DMS153 (cell line): ENCODE data around the gene ITIH5.
A peak's percentile ranks its signal among the peaks of the same experiment; 100 is the strongest.

Experiments
- DNase-seq: peaks from one replicate; lab custom pipeline; 2025; lab: John Stamatoyannopoulos, UW

ITIH5 gene

DNA sequence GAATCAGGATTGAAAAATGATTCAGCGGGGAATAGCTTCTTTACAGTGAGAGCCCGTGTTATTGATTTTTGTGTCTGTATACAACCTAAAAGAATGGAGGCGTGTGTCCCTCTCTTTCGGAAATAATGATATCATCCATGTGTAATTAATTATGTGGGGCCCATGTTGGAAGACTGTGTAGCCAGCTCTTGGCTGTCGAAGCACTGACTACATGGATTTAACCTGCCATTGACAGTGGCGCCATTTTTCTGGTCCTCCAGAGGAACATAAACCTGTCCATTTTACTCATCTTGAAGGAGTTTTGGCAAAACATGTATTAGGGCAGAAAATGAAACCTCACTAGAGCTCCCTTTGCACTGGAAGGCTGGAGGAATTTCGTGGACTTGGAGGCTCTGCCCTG is 119.6 kb downstream of the ITIH5 start:
- no peak for DNase-seq

DNA sequence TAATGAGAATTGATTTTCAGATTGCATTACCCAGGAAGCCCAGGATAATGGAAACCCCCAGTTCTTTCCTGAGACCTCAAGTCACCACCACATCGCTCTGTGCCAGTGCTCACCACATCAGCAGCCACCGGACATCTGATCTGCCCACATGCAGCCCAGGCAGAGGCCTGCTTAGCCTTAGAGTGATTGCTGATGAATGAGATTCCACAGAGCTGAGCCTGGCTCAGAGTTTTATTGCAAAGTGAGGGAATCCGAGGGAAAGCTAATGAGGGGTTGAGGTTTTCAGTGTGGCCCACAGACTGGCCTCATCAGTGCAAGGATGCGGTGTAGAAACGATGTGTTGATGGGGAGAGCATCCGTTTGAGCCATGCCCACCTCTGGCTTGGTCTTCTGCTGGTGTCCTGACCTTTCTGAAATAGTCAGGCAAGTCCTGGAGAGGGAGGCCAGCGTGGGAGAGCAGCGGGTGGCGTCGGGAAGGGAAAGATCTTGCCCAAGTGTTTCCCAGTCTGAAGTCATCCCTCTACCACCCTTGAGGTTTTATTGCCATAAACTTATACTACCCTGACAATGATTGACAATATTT is 120.3 kb downstream of the ITIH5 start:
- no peak for DNase-seq

DNA sequence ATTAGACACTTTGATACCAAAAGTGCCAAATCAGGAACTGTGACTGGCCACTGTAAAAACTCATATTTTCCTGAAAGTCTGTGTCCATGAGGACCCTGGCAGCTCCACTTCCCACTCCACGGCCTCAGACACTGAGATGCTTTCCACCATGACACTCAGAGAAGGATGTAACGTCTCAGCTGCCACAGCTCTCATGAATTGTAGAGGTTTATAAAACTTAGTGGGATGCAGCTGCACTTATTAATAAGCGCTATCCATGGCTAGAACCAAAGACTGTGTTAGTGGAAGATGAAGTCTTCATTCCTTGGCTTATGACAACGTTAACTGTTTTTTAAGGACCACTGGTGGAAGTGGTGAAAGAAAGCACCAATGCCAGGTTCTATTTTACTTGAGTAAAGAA is 121.0 kb downstream of the ITIH5 start:
- no peak for DNase-seq

DNA sequence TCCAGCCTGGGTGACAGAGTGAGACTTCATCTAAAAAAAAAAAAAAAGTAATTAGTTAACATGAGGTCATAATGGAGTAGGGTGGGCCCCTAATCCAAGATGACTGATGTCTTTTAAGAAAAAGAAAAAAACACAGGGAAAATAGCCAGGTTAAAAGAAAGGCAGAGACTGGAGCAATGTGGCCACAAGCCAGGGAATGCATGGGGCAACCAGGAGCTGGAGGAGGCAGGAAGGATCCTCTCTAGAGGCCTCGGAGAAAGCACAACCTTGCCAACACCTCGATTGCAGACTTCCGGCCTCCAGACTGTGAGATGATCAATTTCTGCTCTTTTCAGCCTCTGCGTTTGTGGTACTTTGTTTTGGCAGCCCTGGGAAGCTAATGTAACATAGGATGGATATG is 121.5 kb downstream of the ITIH5 start:
- no peak for DNase-seq

DNA sequence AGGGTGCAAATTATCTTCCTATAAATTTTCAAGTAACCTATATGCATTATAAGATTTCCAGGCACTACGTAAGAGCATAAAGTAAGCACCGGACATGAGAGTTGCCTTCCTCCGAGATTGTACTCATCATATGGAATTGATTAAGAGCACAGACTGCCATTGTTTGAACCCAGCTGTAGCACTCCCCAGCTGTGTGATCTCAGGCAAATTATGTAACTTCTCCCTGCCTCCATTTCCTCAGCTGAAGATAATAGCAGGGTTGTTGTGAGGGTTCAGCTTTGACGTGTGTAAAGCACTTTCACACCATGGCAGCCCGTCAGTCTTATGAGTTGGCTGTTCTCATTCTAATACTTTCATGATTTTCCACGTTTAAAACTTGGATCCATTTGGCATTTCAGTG is 122.6 kb downstream of the ITIH5 start:
- DNase-seq: no peak

DNA sequence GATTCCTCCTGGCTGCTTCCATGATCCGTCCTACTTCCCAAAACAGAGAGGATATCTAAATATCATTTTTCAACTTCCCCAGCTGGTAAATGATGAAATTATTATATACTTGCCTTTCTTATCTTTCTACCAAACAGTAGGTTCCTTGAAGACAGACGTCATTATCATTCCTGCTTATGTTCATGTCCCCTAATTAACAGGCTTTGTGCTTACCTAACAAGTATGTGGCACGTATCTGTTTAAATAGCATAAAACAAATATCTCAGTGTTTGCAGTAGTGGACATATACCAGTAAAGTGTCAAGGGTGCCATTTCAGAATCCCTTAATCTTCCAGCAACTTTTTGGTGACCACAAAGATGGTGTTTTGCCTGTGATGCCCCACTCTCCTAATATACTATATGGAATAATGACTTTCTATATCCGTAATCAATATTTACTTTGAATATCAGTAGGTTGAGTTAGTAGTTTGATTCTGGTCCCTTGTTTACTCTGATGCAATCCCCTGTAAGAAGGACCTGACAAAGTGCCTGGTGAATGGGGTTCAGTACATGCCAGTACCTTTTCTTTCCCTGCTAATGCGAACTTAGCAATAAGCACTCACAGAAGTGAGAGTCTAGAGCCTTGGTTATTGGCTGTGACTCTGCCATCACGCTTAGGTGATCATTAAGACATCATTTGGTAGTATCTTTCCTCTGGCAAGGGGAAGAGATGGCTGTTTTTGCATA is 124.4 kb downstream of the ITIH5 start:
- DNase-seq: no peak

DNA sequence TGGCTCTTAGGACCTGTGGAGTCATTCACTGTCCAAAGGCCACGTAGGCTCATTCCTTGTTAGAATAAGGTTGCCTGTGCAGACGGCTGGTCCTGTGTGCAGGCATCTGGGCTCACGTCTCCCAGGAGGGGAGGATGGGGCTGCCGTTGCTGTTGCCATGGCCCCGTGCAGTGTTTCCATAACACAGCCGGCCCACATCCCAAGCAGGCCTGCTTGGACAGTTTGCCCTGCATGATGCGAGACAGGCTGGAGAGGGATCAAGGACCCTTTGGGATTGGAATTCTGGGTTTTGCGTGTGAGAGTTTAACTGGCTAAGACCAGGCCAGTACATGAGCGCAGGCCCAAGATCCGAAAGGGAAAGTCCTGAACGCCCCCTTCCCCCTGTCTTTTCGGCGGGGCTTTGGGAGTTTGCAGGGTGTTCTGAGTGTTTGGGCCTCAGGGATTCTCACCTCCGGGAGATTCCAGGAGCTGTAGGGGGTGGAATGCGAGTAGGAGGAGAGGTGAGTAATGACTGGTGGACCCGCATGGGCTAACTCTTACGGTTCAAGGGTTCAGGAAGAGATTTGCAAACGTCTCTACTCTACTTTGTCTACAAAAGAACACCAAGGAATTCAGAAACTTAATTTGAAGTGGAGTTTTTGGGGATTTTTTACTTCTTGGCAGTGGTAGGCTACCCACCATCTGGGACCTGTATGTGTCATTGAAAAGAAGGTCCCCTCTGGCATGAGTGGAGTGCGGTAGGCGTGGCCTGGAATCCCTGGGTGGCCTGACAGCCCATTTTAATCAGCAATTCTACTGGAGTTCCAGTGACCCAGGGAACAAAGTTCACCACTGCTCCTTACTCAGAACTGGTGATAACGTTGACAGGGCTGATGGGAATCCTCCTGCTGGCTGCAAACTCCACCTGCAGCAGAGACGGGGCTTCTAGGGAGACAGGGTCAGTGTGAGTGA is 125.4 kb downstream of the ITIH5 start:
- no peak for DNase-seq

DNA sequence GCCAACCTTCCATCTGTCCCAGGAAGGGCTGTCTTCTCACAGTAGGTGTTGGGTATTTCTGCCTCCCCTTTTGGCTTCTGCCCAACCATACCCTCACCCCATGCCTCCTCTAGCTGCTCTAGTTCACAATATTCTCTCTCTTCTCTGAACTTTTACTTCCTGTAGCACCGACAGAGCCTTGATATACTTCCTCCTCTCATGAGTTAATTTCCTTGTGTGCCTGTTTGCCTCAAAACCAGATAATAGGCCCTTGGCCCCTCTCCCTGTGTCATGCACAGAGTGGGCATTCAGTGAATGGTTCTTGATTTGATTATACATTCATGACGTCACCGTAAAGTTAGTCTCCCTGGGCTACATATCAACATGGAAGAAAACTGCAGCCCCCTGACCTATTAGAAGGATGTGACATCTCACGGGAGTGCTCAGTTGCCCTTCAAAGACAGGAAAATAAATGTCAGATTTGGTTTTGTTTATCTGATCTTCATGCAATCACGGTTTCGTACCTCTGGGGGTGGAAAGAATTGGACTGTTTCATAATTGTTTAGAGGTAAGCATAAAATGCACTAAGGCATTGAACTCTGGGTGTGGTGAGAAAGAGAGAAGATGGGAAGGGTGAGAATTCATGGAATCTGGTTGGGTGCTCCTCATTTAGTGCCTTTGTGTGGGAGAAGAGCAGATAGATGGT is 127.7 kb downstream of the ITIH5 start:
- DNase-seq: no peak

DNA sequence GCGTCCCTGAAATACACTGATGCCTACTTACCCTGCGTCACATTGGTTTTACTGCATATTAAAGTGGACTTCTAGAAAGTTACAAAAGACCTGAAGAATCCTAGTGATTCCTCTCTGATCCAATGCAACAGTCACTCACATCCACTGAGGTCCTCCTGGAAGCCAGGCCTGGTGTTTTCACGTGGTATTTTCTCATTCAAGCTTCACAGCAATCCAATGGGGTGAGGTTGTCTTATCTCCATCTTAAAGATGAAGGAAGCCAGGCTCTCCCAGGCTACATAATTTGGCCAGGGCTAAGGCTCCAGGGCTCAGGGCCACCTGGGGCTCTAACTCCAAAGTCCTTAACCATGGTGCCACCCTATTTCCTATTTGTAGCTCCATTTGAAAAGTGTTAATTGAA is 129.6 kb downstream of the ITIH5 start:
- DNase-seq: no peak

DNA sequence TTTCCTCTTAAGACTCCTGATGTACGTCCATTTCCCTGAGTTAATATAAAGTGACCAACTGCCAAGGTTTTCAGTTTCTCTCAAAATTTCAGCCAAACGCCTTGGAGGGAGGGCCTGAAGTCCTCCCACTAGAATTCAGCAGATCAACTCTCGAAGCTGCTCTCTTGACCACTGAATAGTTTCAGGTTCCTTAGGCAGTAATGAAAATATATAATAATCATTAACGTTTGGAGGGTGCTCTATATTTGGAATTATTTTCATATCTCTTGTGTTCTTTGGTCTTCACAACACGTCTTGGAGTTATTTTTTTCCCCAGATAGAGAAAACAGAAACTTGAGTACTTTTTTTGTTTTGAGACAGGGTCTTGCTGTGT is 132.3 kb downstream of the ITIH5 start:
- DNase-seq: no peak

DNA sequence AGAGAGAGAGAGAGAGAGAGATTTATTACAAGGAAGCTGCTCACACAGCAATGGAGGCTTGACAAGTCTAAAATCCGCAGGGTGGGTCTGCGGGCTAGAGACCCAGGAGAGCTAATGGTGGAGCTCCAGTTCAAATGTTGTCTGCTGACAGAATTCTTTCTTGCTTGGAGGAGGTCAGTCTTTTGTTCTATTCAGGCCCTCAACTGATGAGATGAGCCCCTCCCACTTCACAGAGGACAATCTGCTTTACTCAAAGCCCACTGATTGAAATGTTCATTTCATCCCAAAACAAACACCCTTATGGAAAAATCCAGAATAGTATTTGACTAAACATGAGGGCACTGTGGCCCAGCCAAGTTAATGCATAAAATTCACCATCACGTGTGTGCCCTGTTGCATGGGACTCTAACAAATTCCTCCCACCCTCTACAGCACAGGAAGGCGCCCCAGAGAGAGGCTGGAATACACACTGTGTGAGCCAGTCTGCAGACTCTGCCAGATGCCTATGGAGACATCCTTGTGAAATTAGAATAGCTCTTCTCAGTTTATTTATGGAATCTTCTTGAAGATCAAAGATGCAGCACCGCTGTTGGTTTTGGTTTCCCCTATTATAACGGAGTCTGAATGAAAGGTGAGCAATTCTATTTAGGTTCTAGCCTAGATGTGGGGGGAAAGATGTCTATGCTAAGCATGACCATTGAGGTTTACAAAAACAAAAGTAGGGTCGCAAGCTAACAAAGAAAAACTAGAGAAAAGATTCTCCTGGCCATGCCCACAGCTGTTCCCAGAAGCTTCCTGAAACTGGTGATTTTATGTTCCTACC is 132.9 kb downstream of the ITIH5 start:
- no peak for DNase-seq

DNA sequence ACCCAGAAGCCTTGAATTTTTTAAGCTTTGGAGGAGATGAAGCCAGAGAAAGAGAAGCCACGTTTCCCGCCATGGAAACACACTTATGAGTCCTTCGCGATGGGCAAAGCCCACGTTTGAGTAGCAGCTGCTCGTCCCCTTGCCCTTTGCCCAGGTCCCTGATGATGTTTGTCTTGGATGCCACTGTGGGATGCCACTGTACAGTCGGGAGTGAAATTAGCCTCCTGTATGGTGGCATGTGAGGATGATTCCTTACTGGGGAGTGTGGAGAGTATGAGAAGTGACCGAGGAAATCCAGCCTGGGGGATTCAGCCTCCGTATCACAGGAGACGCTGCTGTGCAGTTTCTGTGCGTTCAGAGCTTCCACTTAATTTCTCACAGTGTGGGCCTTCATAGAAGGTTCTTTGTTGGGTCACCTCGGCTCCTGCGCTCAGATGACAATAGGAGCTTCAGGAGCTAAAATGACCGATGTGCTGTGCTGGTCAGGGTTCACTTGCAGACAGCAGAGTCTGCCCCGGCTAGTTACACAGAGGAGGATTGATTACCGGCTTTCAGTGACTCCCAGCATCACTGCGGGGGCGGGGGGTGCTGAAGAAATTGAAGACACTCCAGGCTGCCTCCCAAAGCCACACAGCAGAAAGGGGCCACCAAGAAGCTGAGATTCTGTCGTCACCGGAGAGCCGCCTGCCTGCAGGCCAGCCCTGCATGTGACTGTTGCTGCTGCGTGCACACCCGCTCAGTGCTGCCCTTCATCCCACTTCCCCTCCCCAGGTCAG is 133.9 kb downstream of the ITIH5 start:
- DNase-seq: no peak

DNA sequence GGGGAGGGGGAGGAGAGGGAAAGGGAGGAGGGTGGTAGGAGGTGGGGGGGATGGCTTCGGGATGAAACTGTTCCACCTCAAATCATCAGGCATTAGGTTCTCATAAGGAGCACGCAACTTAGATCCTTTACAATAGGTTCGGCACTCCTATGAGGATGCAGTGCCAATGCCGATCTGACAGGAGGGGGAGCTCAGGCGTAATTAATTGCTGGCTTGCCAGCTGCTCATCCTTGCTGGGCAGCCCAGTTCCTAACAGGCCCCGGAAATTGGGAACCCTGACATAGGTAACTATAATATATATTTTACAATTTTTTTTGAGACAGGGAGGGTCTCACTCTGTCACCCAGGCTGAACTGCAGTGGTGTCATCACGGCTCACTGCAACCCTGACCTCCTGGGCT is 137.1 kb downstream of the ITIH5 start:
- DNase-seq: no peak

DNA sequence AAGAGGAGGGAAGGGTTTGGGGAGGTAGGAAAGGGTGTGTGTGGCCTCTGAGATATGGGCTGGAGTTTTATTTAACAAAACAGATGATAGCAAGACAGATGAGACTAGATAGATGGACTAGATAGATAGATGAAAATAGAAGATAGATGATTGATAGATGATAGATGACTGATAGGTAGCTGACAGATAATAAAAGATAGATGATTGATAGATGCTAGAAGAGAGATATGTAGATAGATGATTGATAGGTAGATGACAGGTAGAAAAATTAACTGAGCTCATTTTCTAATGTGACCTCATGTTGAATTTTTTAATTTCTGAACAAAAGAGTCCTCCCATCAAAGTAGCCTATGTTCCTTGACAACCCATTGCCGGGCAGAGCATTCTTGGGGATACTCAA is 139.3 kb downstream of the ITIH5 start:
- DNase-seq: no peak

DNA sequence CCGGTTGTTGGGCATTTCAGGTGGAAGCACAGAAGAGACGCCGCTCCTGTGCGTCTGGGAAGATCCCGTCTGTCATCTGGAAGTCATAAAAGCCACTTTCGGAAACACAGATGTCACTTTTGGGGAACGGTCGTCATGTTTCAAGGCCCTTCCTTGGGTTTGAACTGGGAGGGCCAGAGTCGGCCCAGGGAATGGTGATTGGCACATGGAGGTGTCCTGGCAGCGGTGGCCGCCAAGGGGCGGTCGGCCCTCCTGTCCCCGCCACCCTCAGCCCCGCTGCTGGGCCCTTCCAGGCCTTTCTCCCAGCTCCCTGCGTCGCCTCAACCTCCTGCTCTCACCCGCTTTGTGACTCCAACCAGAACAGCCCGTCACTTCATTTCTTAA is 140.8 kb downstream of the ITIH5 start:
- no peak for DNase-seq

DNA sequence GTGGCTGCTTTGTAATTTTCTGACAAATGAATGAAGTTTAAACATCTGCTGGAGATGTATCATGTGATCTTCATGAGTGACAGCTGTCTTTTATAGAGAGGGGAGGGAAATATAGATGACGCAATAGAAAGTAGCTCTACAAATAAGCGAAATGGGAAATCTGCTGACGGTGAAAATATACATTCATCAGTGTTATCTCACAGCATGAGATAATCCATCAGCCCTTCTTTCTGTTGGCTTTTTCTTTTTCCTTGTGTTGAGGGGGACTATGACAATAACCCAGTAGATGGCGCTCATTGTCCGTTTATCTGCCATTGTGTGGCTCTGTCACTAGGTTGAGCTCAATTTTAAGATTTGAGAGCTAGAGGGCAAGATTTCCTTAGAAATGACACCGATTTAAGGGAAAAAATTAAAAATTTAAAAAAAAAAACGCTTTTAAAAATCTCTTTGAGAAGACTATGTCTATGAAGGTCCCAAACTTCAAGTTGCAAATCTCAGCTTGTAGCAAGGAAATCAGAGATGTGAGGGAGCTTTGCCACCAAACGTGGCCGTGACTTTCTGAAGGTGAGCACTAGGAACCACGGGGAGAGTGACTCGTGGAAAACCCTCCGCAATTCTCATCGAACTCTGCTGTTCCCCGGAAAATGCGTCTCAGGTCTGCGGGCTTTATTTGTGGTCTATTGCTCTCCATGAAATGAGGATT is 141.3 kb downstream of the ITIH5 start:
- peak; percentile 11 for DNase-seq

DNA sequence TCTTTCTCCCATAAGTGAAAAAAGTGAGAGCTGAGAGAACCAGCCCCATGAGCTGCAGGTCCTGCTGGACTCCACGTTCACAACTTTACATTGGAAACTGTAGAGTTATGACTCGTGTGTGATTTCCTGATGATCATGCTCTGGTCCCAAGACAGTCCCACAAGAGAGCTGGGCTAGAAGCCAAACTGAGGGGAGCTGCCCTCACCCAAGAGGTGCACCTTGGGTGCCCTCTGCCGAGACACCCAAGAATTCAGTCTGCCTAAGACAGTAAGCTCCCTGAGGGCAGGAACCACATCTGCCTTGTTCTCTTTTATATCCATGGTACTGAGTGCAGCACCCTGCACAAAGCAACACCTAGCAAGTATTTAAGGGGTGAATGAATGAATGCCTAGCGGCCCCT is 143.1 kb downstream of the ITIH5 start:
- DNase-seq: no peak

DNA sequence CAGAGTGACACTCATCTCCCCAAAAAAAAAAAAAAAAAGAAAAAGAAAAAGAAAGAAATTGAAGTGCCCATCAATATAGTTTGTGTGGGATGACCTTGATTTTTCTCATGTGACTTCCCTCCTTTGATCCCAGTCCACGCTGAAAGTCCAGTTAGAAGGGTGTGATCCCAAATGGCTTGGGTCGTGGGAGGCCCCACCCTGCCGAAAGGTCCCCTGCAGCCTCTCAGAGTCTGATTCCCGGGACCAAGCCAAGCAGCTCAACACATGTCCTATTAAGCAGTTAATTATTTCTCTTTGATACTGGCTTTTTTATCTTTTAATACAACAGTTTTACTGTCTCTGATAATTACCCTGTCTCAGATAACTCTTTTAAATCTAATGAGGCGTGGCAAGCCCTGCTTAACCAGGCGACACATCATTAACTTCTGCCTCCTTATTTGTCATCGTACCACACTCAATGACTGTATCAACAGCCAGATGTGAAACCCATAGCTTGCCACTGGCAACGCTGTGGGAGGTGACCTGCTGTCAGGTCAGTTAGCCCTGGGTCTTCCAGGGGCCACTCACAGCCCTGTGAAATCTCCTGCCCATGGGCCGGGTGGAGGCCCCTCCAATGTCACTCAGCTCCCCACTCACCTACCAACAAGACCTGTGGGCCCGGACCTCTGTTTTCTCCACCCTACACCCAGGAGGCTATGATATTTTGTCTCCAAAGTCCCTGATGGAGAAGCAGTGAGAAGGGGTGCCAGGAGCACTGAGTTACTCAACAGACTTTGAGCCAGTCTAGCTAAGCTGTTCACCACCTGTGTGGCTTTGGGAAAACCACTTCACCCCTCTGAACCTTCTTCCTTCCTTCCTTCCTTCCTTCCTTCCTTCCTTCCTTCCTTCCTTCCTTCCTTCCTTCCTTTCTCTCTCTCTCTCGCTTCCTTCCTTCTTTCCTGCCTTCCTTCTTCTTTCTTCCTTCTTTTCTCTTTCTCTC is 146.0 kb downstream of the ITIH5 start:
- no peak for DNase-seq

DNA sequence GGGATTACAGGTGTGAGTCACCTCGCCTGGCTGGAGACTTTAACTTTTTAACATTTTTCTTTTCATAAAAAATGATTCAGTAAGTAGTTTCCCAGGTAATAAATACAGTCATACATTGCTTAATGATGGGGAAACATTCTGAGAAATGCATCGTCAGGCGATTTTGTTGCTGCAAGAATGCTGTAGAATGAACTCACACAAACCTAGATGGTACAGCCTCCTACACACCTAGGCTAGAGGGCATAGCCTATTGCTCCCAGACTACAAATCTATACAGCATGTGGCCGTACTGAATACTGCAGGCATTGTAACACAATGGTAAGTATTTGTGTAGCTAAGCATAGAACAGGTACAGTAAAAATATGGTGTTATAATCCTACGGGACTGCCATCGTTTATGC is 147.4 kb downstream of the ITIH5 start:
- no peak for DNase-seq
